Esophagus muscularis mucosa (tissue), 4 donors: ENCODE results near the gene METAP1. TPM values are rescaled to one million over a fixed set of nuclear protein-coding genes. Genes with fewer than 3 reads are reported as not detected.

Source experiments
- DNase-seq: peaks from one replicate; pipeline ENCODE4 v3.0.0-alpha.2; 2017; ENCODE audit errors: extremely low spot score
- H3K27ac ChIP-seq, 4 donors: fragments of 200-600 bp; sonication (generic); replicated peaks in 1 of 4; 1 replicate in 3 of 4; 2 replicates in 1 of 4; pipeline ENCODE4 v1.5.1; 2016 to 2019; ENCODE audit warnings: mild to moderate bottlenecking in 1 of 4
- H3K27me3 ChIP-seq, 4 donors: fragments of 200-600 bp; sonication (generic); one replicate each; pipeline versions ENCODE4 v1.5.1 to v1.6.0; 2016 to 2019
- H3K36me3 ChIP-seq, 4 donors: fragments of 200-600 bp; sonication (generic); one replicate each; pipeline ENCODE4 v1.5.1; 2016 to 2019
- H3K4me1 ChIP-seq, 4 donors: fragments of 200-600 bp; sonication (generic); one replicate each; pipeline ENCODE4 v1.5.1; 2016 to 2019
- H3K4me3 ChIP-seq, 4 donors: fragments of 200-600 bp; sonication (generic); 1 replicate in 2 of 4; 2 replicates in 2 of 4; pipeline ENCODE4 v1.5.1; 2016 to 2019; ENCODE audit warnings: mild to moderate bottlenecking in 4 of 4, moderate library complexity in 1 of 4
- H3K9me3 ChIP-seq, 4 donors: fragments of 200-600 bp; sonication (generic); 1 replicate in 3 of 4; 2 replicates in 1 of 4; pipeline ENCODE4 v1.5.1; 2016 to 2019
- EP300 ChIP-seq: sonication (generic); formaldehyde crosslinking; IDR thresholded peaks from one replicate; pipeline ENCODE4 v1.6.1; 2017; ENCODE audit warnings: antibody characterized with exemption
- POLR2A ChIP-seq: fragments of 450-650 bp; IDR thresholded peaks from one replicate; pipeline ENCODE4 v1.6.1; 2017; ENCODE audit warnings: antibody characterized with exemption, moderate library complexity, mild to moderate bottlenecking, low read depth
- POLR2AphosphoS5 ChIP-seq, 2 donors: sonication (generic); formaldehyde crosslinking; IDR thresholded peaks; one replicate each; pipeline ENCODE4 v1.6.1; 2017; ENCODE audit warnings: antibody characterized with exemption in 2 of 2
- WGBS: methylation state at CpG from one replicate; pipeline ENCODE4 v1.1.5; 2018; 5-methylcytosine and 5-hydroxymethylcytosine counted together
- intact Hi-C: fragments of 100-400 bp; cut with DNase I; formaldehyde crosslinking; loops from one replicate; pipeline ENCODE4 v1.15.1; 2023
- total RNA-seq, 4 donors: library from RNA; depleted of rRNA; stranded (reverse); fragments of >200 nt; gene quantifications; one replicate each; pipeline versions ENCODE4 v1.1.0 to v1.2.1, GENCODE V29; 2016
- TF ChIP-seq, protein P1 (sequence below), 3 experiments: fragments of 200-600 bp in 2 of 3; fragments of 450-650 bp in 1 of 3; sonication (generic) in 2 of 3; IDR thresholded peaks; one replicate each; pipeline ENCODE4 v1.5.1; 2017 to 2019; ENCODE audit warnings: antibody characterized with exemption in 3 of 3, mild to moderate bottlenecking in 2 of 3, moderate library complexity in 1 of 3

The METAP1 gene
- total RNA-seq, 4 donors from 2014 or later = 38.4 to 58.1 (median 50.7) TPM

DNA sequence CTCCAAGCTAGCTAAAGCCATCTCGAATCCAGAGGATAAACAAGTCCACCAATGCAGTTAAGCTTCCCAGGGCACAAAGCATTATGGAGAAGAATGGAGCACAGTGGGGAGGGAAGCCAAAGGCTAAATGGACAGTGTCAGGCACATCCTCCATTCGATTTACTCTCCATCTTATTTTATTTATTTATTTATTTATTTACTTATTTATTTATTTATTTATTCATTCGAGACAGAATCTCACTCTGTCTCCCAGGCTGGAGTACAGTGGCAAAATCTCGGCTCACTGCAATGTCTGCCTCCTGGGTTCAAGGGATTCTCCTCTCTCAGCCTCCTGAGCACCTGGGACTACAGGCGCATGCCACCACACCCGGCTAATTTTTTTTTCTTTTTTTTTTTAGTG is 40.3 kb upstream of the METAP1 start:
- intact Hi-C loops = no loop called here
- WGBS = 86% methylated on average over 6 of the region's 6 CpGs
- TF ChIP-seq EP300 (no peak), POLR2AphosphoS5 (IDR thresholded peaks at IDR 0.05) (no peak), POLR2A (no peak)
- TF ChIP-seq, protein P1, sequence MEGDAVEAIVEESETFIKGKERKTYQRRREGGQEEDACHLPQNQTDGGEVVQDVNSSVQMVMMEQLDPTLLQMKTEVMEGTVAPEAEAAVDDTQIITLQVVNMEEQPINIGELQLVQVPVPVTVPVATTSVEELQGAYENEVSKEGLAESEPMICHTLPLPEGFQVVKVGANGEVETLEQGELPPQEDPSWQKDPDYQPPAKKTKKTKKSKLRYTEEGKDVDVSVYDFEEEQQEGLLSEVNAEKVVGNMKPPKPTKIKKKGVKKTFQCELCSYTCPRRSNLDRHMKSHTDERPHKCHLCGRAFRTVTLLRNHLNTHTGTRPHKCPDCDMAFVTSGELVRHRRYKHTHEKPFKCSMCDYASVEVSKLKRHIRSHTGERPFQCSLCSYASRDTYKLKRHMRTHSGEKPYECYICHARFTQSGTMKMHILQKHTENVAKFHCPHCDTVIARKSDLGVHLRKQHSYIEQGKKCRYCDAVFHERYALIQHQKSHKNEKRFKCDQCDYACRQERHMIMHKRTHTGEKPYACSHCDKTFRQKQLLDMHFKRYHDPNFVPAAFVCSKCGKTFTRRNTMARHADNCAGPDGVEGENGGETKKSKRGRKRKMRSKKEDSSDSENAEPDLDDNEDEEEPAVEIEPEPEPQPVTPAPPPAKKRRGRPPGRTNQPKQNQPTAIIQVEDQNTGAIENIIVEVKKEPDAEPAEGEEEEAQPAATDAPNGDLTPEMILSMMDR (IDR thresholded peaks at IDR 0.05) = no peak

DNA sequence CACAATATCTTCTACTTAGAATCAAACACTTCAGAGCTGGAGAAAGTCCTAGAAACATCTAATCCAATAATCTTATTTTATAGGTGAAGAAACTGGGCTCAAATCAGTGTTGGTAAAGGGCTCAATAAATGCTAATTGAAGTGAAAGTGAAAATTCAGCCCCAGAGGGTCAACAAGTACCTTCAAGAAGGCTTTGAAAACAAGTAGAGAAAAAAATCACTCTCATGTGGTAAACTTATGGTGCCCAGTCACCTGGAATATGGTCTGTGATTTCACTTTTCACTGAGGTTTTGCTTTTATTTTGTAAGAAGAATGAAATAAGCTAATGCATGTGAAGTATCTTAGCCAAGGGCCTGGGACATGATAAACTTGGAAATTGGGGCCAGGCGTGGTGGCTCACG is 37.5 kb upstream of the METAP1 start:
- intact Hi-C loops = no loop called here
- WGBS = 97% methylated on average over 2 of the region's 2 CpGs
- no peaks in the 10 kb centered on the region for H3K9me3 ChIP-seq
- no peak for DNase-seq
- no peak overlapping the region for H3K27ac ChIP-seq
- no peaks in the 10 kb centered on the region for H3K27me3 ChIP-seq
- H3K36me3 ChIP-seq = no peaks in the 10 kb centered on the region
- H3K4me1 ChIP-seq = no peaks in the 10 kb centered on the region
- H3K4me3 ChIP-seq = no peak overlapping the region
- TF ChIP-seq POLR2A = no peak
- TF ChIP-seq, protein P1 (IDR thresholded peaks at IDR 0.05) = no peak
- no peak for TF ChIP-seq EP300
- no peak for TF ChIP-seq POLR2AphosphoS5 (IDR thresholded peaks at IDR 0.05)

More for the DNA sequence above, 40.3 kb upstream of the METAP1 start:
- H3K9me3 ChIP-seq = no peaks in the 10 kb centered on the region
- H3K27ac ChIP-seq = no peak overlapping the region
- no peak overlapping the region for H3K4me3 ChIP-seq
- no peak for DNase-seq
- H3K36me3 ChIP-seq = no peaks in the 10 kb centered on the region
- H3K27me3 ChIP-seq = no peaks in the 10 kb centered on the region
- no peaks in the 10 kb centered on the region for H3K4me1 ChIP-seq

GRCh38 chr4:98959411-98959810 is 36.1 kb upstream of the METAP1 start:
- Histone ChIP-seq H3K4me3 (no peak overlapping the region), H3K27ac (no peak overlapping the region), H3K9me3 (no peaks in the 10 kb centered on the region), H3K27me3 (no peaks in the 10 kb centered on the region), H3K4me1 (no peaks in the 10 kb centered on the region), H3K36me3 (no peaks in the 10 kb centered on the region)
- intact Hi-C loops = no loop called here
- no peak for DNase-seq
- TF ChIP-seq POLR2A (no peak), POLR2AphosphoS5 (IDR thresholded peaks at IDR 0.05) (no peak), EP300 (no peak)
- TF ChIP-seq, protein P1 (IDR thresholded peaks at IDR 0.05) = no peak
- WGBS = 77% methylated on average over 2 of the region's 2 CpGs

GRCh38 chr4:98961770-98962169 is 33.8 kb upstream of the METAP1 start:
- no peaks in the 10 kb centered on the region for H3K9me3 ChIP-seq
- H3K27me3 ChIP-seq = no peaks in the 10 kb centered on the region
- intact Hi-C loops = no loop called here
- WGBS = 94% methylated on average over 2 of the region's 2 CpGs
- no peak for DNase-seq
- TF ChIP-seq, protein P1 (IDR thresholded peaks at IDR 0.05) = no peak
- TF ChIP-seq POLR2AphosphoS5 (IDR thresholded peaks at IDR 0.05) = no peak
- TF ChIP-seq POLR2A = no peak
- TF ChIP-seq EP300 = no peak
- H3K36me3 ChIP-seq = no peaks in the 10 kb centered on the region
- H3K4me1 ChIP-seq = no peaks in the 10 kb centered on the region
- H3K27ac ChIP-seq = no peak overlapping the region
- no peak overlapping the region for H3K4me3 ChIP-seq
